GM19043 (cell line): ENCODE data around the gene ALDH18A1.

Experiments used
- ATAC-seq: cut with Tn5 transposase; IDR thresholded peaks from one replicate; pipeline ENCODE4 v1.9.1; 2021; ENCODE audit warnings: low read depth; ENCODE audit not compliant: unreplicated experiment

The ALDH18A1 gene

DNA sequence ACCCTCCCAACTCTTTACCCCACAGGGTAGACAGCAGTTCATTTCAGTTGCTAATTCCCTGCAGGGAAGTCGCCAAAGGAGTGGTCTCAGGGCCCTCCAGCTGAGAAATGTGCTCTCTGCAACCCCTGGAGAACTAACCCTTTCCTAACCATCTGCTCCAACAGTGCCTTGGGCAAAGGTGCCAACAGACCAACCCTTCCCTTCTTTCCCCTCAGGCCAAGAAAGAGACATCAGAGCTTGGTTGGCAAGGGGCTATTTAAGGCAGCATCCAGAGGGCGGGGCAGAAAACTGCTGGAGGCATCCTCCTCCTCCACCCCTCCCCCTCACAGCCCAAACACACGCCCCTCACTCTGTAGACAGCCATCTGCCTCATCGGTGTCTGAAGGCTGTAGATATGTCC is 97.0 kb downstream of the ALDH18A1 start:
- ATAC-seq: no peak

DNA sequence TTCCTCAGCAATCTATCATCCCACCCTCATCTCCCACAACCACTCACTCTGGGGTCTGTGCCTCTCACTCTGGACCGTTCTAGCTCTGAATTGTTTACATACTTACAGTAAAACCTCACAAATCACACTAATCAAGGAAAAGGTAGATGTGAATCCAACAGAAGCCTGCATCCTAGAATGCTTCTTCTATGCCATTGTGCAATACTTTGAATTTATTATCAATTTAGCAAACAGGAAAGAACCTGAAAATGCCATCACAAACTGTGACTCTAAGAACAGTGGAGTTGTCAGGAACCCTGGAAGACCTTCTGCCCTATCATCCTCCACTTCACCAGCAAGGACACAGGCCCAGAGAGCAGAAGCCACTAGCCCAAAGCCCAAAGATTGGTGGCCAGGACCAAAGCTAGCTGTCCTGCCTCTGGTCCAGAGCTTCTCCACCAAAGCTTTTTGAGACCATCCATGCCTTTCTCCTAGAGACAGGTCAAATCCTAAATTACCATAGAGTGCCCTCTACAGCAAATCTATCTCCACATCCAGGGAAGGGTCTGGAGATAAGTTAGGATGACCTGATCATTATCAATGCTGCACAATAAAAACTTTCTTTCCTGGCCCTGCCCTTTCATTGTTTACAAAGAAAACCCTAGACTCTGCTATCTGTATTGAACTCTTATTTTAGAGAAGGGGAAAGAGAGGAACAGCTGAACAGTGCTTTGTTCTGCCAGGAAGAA is 97.8 kb downstream of the ALDH18A1 start:
- ATAC-seq: no peak

DNA sequence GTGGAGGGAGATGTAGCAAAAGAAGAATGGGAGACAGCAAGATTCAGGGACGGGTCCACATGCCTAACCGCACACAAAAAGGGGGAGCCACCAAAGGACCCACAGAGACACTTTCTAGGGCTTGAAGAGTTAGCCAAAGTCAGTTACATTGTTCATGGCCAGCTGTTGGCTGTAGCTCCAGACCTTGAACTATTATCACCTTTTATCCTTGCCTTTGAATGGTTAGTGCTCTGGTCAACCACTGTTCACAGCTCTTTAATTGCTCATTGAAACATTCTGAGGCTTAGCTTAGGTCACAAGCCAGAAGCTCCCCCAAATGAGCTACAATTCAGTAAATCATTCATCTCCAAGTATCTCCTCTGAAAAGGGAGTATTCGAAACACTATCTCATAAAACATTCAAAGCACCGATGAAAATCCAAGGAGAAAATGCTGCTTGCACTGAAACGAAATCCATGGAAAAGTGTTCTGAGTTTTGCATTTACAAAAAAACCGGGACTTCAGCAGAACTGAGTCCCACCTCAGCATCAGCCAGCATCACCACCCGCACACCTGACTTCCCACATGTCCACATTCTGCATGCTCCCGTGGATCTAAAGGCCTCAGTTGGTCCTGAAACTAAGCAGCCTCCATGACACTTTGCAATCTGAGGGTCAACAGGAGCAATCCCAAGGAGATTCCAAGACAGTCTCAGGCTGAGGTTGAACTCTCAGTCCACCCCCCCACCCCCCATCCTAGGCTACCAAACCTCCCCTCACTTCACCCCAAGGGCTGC is 99.3 kb downstream of the ALDH18A1 start:
- ATAC-seq: no peak
